Mesothelial cell of epicardium (in vitro differentiated cells): ENCODE measurements around the gene SUSD5. TPM values are rescaled to one million over a fixed set of nuclear protein-coding genes. Genes with fewer than 3 reads are reported as not detected.

Experiments used
- DNase-seq, 2 experiments: peaks; one replicate each; pipeline ENCODE4 v3.0.0; 2021; ENCODE audit warnings: low spot score in 2 of 2; ENCODE audit not compliant: unreplicated experiment in 2 of 2
- H3K27ac Mint-ChIP-seq: 2 replicates; pipeline ENCODE4 v1.8.0; 2021; ENCODE audit warnings: mixed read lengths
- H3K27me3 Mint-ChIP-seq: 2 replicates; pipeline ENCODE4 v1.8.0; 2021; ENCODE audit warnings: low read depth, mixed read lengths
- H3K36me3 Mint-ChIP-seq: 2 replicates; pipeline ENCODE4 v1.8.0; 2021; ENCODE audit warnings: mixed read lengths
- H3K4me1 Mint-ChIP-seq: 2 replicates; pipeline ENCODE4 v1.8.0; 2021; ENCODE audit warnings: mixed read lengths
- H3K4me3 Mint-ChIP-seq: 2 replicates; pipeline ENCODE4 v1.8.0; 2021; ENCODE audit warnings: mild to moderate bottlenecking, moderate library complexity, mixed read lengths
- H3K9me3 Mint-ChIP-seq: 2 replicates; pipeline ENCODE4 v1.8.0; 2021; ENCODE audit warnings: mixed read lengths
- total RNA-seq: library from RNA; stranded (reverse); gene quantifications from 3 replicates; pipeline ENCODE4 v1.2.1, GENCODE V29; 2021
- TF ChIP-seq, protein P1 (sequence below): fragments of 200-600 bp; sonication (generic); IDR thresholded peaks from one replicate; pipeline ENCODE4 v1.5.0; 2021; ENCODE audit warnings: antibody characterized with exemption; ENCODE audit not compliant: unreplicated experiment

SUSD5 gene
- total RNA-seq, 1 donor from 2014 or later = 1.3 TPM

DNA sequence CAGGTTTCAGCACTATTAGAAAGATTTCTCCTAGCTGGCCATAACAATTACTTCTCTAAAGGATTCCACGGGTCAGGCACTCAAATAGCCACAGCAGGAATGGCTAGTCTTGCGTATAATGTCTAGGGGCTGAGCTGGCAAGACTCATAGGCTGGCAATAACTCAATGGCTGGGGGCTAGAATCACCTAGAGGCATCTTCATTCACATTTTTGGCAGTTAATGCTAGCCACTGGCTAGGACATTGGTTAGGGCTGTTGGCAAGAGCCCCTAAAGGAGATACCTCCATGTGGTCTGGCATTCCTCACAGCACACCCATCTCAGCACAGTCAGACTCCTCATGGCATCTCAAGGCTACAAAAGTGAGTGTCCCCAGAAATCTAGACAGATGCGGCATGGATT, 6.2 kb downstream of the SUSD5 start:
- Mint-ChIP-seq H3K27ac (no peak overlapping the region), H3K4me1 (no peaks in the 10 kb centered on the region), H3K9me3 (peaks cover 37% of the 10 kb centered on the region), H3K36me3 (peaks cover 11% of the 10 kb centered on the region), H3K4me3 (no peak overlapping the region), H3K27me3 (peaks cover 34% of the 10 kb centered on the region)
- DNase-seq = no peak
- TF ChIP-seq, protein P1, sequence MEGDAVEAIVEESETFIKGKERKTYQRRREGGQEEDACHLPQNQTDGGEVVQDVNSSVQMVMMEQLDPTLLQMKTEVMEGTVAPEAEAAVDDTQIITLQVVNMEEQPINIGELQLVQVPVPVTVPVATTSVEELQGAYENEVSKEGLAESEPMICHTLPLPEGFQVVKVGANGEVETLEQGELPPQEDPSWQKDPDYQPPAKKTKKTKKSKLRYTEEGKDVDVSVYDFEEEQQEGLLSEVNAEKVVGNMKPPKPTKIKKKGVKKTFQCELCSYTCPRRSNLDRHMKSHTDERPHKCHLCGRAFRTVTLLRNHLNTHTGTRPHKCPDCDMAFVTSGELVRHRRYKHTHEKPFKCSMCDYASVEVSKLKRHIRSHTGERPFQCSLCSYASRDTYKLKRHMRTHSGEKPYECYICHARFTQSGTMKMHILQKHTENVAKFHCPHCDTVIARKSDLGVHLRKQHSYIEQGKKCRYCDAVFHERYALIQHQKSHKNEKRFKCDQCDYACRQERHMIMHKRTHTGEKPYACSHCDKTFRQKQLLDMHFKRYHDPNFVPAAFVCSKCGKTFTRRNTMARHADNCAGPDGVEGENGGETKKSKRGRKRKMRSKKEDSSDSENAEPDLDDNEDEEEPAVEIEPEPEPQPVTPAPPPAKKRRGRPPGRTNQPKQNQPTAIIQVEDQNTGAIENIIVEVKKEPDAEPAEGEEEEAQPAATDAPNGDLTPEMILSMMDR = no peak

DNA sequence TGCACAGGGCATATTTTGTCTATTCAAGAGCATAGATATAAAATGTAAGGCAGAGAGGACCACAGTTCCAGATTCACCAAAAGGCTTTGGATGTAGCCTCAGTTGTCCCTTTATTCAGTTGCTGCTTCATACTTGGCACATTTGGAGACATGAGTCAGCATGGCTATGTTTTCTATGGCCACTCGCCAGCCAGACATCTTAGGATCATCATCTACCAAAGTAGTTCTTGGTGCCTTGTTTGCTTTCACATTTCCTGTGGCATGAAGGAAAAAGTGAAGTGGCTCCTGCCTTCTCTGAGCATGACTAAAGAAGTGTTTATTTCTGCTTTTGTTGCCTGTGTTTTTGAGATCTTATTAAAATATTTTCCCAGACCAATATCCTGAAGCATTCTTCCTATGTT, 7.2 kb downstream of the SUSD5 start:
- no peaks in the 10 kb centered on the region for H3K4me1 Mint-ChIP-seq
- no peak overlapping the region for H3K27ac Mint-ChIP-seq
- H3K36me3 Mint-ChIP-seq = peaks cover 11% of the 10 kb centered on the region
- H3K27me3 Mint-ChIP-seq = peaks cover 24% of the 10 kb centered on the region
- H3K4me3 Mint-ChIP-seq = no peak overlapping the region
- DNase-seq = no peak
- peaks cover 36% of the 10 kb centered on the region for H3K9me3 Mint-ChIP-seq
- TF ChIP-seq, protein P1 = no peak

DNA sequence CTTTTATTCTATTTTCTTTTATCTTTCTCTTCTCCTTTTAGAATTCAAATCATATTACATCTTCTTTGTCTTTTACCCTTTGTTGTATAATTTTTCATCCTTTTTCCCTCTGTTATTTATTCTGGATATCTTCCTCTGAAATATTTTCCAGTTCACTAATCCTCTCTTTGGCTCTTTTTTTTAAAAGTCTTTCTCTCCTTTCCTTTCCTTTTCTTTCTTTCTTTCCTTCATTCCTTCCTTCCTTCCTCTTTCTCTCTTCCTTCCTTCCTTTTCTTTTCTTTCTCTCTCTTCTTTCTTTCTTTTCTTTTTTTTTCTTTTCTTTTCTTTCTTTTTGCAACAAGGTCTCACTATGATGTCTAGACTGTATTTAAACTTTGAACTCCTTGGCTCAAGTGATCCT, 9.3 kb downstream of the SUSD5 start:
- DNase-seq = no peak
- Mint-ChIP-seq H3K9me3 (peaks cover 26% of the 10 kb centered on the region), H3K36me3 (peaks cover 9% of the 10 kb centered on the region), H3K27me3 (peaks cover 5% of the 10 kb centered on the region), H3K27ac (no peak overlapping the region), H3K4me1 (no peaks in the 10 kb centered on the region), H3K4me3 (no peak overlapping the region)
- TF ChIP-seq, protein P1 = no peak

DNA sequence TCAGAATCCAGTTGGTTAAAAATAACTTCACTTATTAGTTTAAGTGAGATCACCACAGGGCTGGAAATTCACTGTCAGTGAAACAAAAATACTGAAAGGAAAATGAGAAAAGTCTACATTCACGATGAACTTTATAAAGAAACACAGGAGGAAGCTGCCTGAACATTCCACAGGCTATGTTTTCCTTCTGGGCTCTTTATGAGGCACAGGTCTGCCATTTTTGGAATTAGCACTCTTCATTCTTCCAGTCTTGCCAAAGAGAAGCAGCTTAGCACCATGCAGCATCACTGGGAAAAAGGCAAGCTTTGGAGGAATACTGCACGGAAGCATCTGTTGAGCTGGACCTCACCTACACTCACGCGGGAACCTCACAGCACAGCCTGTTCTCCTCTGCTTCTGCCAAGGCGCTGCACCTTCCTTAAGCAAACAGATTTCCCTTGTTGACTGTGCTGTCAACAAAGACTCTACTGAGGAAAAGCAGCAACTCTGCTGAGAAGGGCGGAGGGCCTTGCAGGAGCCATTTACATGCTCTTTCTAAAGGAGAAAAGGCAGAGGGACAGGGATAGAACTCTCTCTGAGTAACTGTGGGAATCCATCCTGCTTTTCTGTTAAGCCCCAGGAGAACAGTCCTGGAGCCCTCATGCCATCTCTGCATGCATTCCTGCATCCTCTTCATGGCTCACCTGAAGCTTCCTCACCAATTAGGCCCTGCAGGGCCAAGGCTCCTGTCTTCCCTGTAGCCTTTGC, 15.7 kb downstream of the SUSD5 start:
- H3K27me3 Mint-ChIP-seq = no peaks in the 10 kb centered on the region
- no peak for DNase-seq
- TF ChIP-seq, protein P1 = no peak
- H3K27ac Mint-ChIP-seq = no peak overlapping the region
- peaks cover 5% of the 10 kb centered on the region for H3K9me3 Mint-ChIP-seq
- no peaks in the 10 kb centered on the region for H3K36me3 Mint-ChIP-seq
- no peak overlapping the region for H3K4me3 Mint-ChIP-seq
- H3K4me1 Mint-ChIP-seq = no peaks in the 10 kb centered on the region

DNA sequence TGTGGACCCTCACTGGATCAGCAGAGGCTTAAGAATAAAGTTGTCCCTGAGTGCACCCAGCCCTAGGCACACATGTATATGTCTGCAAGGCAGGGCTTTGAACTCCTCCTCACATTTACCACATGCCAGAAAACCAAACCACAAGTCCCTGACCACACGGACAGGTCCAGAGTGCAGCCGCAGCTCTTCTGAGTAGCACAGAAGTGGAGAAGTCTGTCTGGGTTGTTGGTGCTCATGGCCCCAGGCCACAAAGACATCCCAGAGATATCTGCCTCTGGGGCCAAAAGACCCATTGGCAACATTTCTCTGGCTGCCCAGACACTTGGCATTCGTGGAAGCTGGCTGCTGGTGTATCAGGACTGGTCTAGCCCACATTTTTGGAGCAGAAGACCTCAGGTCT, 17.4 kb downstream of the SUSD5 start:
- TF ChIP-seq, protein P1 = no peak
- DNase-seq = no peak
- no peak overlapping the region for H3K27ac Mint-ChIP-seq
- no peaks in the 10 kb centered on the region for H3K36me3 Mint-ChIP-seq
- H3K27me3 Mint-ChIP-seq = no peaks in the 10 kb centered on the region
- H3K9me3 Mint-ChIP-seq = no peaks in the 10 kb centered on the region
- no peak overlapping the region for H3K4me3 Mint-ChIP-seq
- no peaks in the 10 kb centered on the region for H3K4me1 Mint-ChIP-seq
